PC-9 (cell line): Measurements from ENCODE around the gene HIBADH. TPM values are rescaled to one million over a fixed set of nuclear protein-coding genes. Genes with fewer than 3 reads are reported as not detected.
A peak's percentile ranks its signal among the peaks of the same experiment; 100 is the strongest.

Experiments used
- BruUV-seq: library from RNA; stranded (reverse); fragments of 400-500 nt; replicated peaks from 2 replicates; lab custom pipeline; 2021; lab: Mats Ljungman, UMichigan
- CTCF ChIA-PET: fragments of 300-600 bp; sonication (Branson Sonifier 250); formaldehyde crosslinking; loops from one replicate; lab custom pipeline; 2022; ENCODE audit warnings: antibody characterized with exemption; lab: Charles Lee
- POLR2A ChIA-PET: fragments of 300-600 bp; sonication (Branson Sonifier 250); formaldehyde crosslinking; loops from one replicate; lab custom pipeline; 2022; ENCODE audit warnings: antibody characterized with exemption; ENCODE audit not compliant: unreplicated experiment; lab: Charles Lee
- DNase-seq, 2 experiments: peaks; one replicate each; pipeline versions ENCODE4 v3.0.0 to v3.0.0-alpha.2; 2015 to 2022; ENCODE audit warnings: mixed read lengths in 1 of 2
- H2AFZ ChIP-seq: fragments of 200-600 bp; sonication (generic); 2 replicates; pipeline ENCODE4 v1.8.1; 2017; ENCODE audit warnings: antibody characterized with exemption
- H3F3A ChIP-seq: fragments of 200-600 bp; sonication (generic); 2 replicates; pipeline ENCODE4 v1.8.1; 2017; ENCODE audit warnings: antibody characterized with exemption, mild to moderate bottlenecking, low read depth; ENCODE audit not compliant: insufficient read depth
- H3K27ac ChIP-seq: fragments of 200-600 bp; sonication (generic); 2 replicates; pipeline ENCODE4 v1.6.1; 2016; ENCODE audit warnings: mixed run types
- H3K27me3 ChIP-seq: fragments of 200-600 bp; sonication (generic); 2 replicates; pipeline ENCODE4 v1.6.1; 2016; ENCODE audit warnings: low read depth, mixed run types; ENCODE audit not compliant: insufficient read depth
- H3K36me3 ChIP-seq: fragments of 200-600 bp; sonication (generic); 2 replicates; pipeline ENCODE4 v1.6.1; 2016; ENCODE audit warnings: low read depth, mixed run types
- H3K4me1 ChIP-seq: fragments of 200-600 bp; sonication (generic); replicated peaks from 2 replicates; pipeline ENCODE4 v1.6.1; 2016; ENCODE audit warnings: mixed run types; ENCODE audit not compliant: insufficient read depth
- H3K4me2 ChIP-seq: fragments of 200-600 bp; sonication (generic); 2 replicates; pipeline ENCODE4 v1.6.1; 2017; ENCODE audit warnings: mixed run types
- H3K4me3 ChIP-seq: fragments of 200-600 bp; sonication (generic); 2 replicates; pipeline ENCODE4 v1.6.1; 2016; ENCODE audit warnings: mixed run types
- H3K79me2 ChIP-seq: fragments of 200-600 bp; sonication (generic); 2 replicates; pipeline ENCODE4 v1.6.1; 2017; ENCODE audit warnings: low read depth, mixed run types
- H3K9me2 ChIP-seq: fragments of 200-600 bp; sonication (generic); 2 replicates; pipeline ENCODE4 v1.8.1; 2017; ENCODE audit warnings: mild to moderate bottlenecking; ENCODE audit not compliant: insufficient read depth
- H3K9me3 ChIP-seq: fragments of 200-600 bp; sonication (generic); 2 replicates; pipeline ENCODE4 v1.8.1; 2016; ENCODE audit warnings: low read depth; ENCODE audit not compliant: insufficient read depth
- H4K20me1 ChIP-seq: fragments of 200-600 bp; sonication (generic); 2 replicates; pipeline ENCODE4 v1.8.1; 2017; ENCODE audit not compliant: insufficient read depth
- EZH2 ChIP-seq: fragments of 200-600 bp; sonication (generic); IDR thresholded peaks from 2 replicates; pipeline ENCODE4 v1.8.0; 2017; ENCODE audit warnings: antibody characterized with exemption, low read depth
- intact Hi-C: fragments of 100-400 bp; cut with micrococcal nuclease; formaldehyde crosslinking; loops from one replicate; pipeline ENCODE4 v1.10.0; 2022; ENCODE audit not compliant: unreplicated experiment
- total RNA-seq: library from RNA; stranded (reverse); gene quantifications from 2 replicates; pipeline ENCODE4 v1.2.3, GENCODE V29; 2021
- TF ChIP-seq, protein P1 (sequence below): fragments of 200-600 bp; sonication (generic); conservative IDR thresholded peaks from 2 replicates; pipeline ENCODE4 v1.6.1; 2017; ENCODE audit warnings: mixed run types, antibody characterized with exemption, mild to moderate bottlenecking, moderate library complexity

HIBADH gene
- total RNA-seq, 1 experiment from 2014 or later, result 73.9 TPM

DNA sequence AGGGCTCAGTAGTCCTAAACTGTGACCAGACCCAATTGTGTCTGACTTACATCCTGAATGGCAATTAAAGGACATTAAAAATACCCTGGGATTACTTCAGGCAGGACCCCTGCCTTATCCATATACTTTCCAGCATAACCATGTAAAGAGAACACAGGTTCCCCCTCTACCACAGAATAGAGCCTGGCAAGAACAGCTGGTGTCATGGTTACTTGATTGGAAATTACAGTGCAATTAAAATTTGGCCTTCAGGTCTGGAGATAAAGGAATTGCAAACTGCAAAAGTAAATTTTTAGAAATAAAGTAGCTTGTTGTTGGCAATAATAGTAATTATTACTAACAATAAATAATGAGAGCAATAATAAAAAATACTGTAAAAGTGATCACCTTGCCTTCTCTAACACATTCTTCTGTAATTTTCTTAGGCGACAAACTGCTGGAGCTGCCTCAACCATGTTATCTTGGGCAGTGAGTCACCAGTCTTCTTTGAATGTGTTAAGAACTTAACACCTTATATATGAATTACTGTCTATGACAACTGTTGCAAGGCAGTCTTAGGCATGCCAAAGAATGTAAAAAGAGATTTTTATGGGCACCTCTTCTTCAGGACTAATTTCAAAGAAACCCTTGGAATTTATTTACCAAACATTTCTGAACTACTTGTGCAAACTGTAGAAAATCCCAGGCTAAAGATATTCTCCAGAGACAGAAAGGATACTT is 53.7 kb downstream of the HIBADH start:
- H3K9me3 ChIP-seq, result no peaks in the 10 kb centered on the region
- CTCF ChIA-PET, result no interaction called here
- no peaks in the 10 kb centered on the region for H3K27me3 ChIP-seq
- BruUV-seq, result no TSS peak
- POLR2A ChIA-PET, result no interaction called here
- intact Hi-C loops, result loop anchor here (1.0 to 2.0 kb wide), 2 partner anchors 32 to 162 kb away; no protein-coding TSS in a partner anchor
- H3K9me2 ChIP-seq, result no peaks in the 10 kb centered on the region
- no peak overlapping the region for H2AFZ ChIP-seq
- TF ChIP-seq, protein P1, sequence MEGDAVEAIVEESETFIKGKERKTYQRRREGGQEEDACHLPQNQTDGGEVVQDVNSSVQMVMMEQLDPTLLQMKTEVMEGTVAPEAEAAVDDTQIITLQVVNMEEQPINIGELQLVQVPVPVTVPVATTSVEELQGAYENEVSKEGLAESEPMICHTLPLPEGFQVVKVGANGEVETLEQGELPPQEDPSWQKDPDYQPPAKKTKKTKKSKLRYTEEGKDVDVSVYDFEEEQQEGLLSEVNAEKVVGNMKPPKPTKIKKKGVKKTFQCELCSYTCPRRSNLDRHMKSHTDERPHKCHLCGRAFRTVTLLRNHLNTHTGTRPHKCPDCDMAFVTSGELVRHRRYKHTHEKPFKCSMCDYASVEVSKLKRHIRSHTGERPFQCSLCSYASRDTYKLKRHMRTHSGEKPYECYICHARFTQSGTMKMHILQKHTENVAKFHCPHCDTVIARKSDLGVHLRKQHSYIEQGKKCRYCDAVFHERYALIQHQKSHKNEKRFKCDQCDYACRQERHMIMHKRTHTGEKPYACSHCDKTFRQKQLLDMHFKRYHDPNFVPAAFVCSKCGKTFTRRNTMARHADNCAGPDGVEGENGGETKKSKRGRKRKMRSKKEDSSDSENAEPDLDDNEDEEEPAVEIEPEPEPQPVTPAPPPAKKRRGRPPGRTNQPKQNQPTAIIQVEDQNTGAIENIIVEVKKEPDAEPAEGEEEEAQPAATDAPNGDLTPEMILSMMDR, result no peak
- TF ChIP-seq EZH2, result no peak
- H3K4me2 ChIP-seq, result peak overlapping the region; percentile 16
- H3K4me1 ChIP-seq, result peaks cover 39% of the 10 kb centered on the region
- H3K79me2 ChIP-seq, result no peaks in the 10 kb centered on the region; the same call in 1 of the 2 replicates
- peak overlapping the region; percentile 44 for H3K27ac ChIP-seq
- H3F3A ChIP-seq, result peaks cover 32% of the 10 kb centered on the region
- H3K36me3 ChIP-seq, result no peaks in the 10 kb centered on the region
- H4K20me1 ChIP-seq, result no peaks in the 10 kb centered on the region
- DNase-seq, result peak in 1 of 2 experiments; percentile 67
- no peak overlapping the region for H3K4me3 ChIP-seq

DNA sequence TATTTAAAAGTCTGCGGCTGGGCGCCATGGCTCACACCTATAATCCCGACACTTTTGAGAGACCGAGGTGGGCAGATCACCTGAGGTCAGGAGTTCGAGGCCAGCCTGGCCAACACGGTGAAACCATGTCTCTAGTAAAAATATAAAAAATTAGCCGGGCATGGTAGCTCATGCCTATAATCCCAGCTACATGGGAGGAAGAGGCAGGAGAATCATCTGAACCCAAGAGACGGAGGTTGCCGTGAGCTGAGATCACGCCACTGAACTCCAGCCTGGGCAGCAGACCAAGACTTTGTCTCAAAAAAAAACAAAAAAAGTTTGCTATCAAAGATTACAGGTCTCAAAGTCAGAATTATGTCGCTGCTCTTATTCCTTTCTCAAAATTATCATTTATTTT is 55.5 kb downstream of the HIBADH start:
- ChIA-PET POLR2A (no interaction called here), CTCF (interaction anchor here (0.7 to 1.4 kb wide), 2 partner anchors 29 to 179 kb away, joined by 3 to 8 read pairs; no protein-coding TSS in a partner anchor)
- Histone ChIP-seq H3K36me3 (no peaks in the 10 kb centered on the region), H3K4me3 (no peak overlapping the region), H3K9me3 (no peaks in the 10 kb centered on the region), H3K4me1 (peaks cover 39% of the 10 kb centered on the region), H3K79me2 (no peaks in the 10 kb centered on the region; the same call in 1 of the 2 replicates), H3K4me2 (no peak overlapping the region), H3K9me2 (no peaks in the 10 kb centered on the region), H3K27me3 (no peaks in the 10 kb centered on the region), H2AFZ (no peak overlapping the region), H4K20me1 (no peaks in the 10 kb centered on the region), H3K27ac (0 out of 2 replicates have a peak overlapping the region, but pooled peaks have one; percentile 13), H3F3A (peaks cover 32% of the 10 kb centered on the region; the same call in 1 of the 2 replicates)
- intact Hi-C loops, result no loop called here
- no peak for DNase-seq
- BruUV-seq, result TSS peak; percentile 17
- TF ChIP-seq, protein P1, result no peak
- TF ChIP-seq EZH2, result no peak

DNA sequence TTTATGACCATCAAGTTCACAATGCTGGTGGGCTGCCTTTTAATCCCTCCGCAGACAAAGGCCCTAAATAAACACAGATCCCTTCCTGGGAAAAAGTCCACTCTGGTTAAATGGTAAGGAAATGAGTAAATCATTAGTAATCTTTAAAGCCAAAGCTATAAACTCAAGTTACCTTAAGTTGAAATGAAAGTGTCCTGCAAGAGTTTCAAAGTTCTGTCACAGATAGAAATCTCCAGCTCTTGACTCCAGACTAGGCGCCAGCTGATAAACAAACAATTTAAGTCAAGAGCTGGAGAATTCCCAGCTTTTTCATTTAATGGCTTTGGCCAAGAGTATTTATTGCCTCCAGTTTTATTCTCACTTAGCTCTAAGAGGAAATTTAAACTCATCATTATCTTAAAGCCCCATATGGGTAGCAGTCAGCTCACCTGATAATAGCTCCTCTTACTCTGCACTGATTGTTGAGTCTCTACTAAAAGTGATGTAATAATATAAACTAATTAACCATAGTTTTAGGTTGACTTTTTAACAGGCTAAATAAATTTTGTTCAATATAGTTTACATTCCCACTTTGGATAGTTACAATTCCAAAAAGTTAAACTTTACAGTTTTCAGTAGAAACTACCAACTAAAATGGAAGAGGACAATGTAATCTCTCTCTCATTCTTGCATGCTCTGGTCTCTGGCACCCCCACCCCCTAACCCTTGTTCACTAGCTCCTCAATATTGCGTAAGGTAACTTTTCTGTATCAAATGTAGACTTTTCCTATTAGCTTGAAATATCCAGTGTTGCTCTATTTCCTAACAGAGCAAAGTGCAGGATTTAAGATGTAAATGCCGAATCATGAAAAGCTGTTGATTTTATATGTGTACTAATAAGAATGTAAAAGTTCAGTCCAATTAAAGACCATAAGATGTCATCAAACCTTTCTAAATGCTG is 56.1 kb downstream of the HIBADH start:
- CTCF ChIA-PET, result interaction anchor here (0.6 to 2.5 kb wide), 13 partner anchors 19 to 487 kb away, joined by 3 to 18 read pairs (median 3); no protein-coding TSS in a partner anchor
- peaks cover 36% of the 10 kb centered on the region for H3K4me1 ChIP-seq
- intact Hi-C loops, result no loop called here
- peak overlapping the region; percentile 13 for H3K27ac ChIP-seq
- no peaks in the 10 kb centered on the region for H4K20me1 ChIP-seq
- no peaks in the 10 kb centered on the region; the same call in 1 of the 2 replicates for H3K79me2 ChIP-seq
- no peaks in the 10 kb centered on the region for H3K9me3 ChIP-seq
- H3K27me3 ChIP-seq, result no peaks in the 10 kb centered on the region
- H3K4me3 ChIP-seq, result no peak overlapping the region
- BruUV-seq, result no TSS peak
- peak in 1 of 2 experiments; percentile 48 for DNase-seq
- TF ChIP-seq, protein P1, result no peak
- TF ChIP-seq EZH2, result no peak
- no peak overlapping the region for H2AFZ ChIP-seq
- peaks cover 25% of the 10 kb centered on the region; the same call in 1 of the 2 replicates for H3F3A ChIP-seq
- no peak overlapping the region for H3K4me2 ChIP-seq
- POLR2A ChIA-PET, result interaction anchor here (0.6 to 0.8 kb wide), 5 partner anchors 71 to 1098 kb away, joined by 3 to 5 read pairs (median 4); no protein-coding TSS in a partner anchor
- peaks cover 6% of the 10 kb centered on the region; the same call in 1 of the 2 replicates for H3K36me3 ChIP-seq
- H3K9me2 ChIP-seq, result no peaks in the 10 kb centered on the region
